Memory B cell (primary cell): ENCODE data around the gene TNFRSF1B.

ENCODE experiments used
- ATAC-seq: fragments of 150-1000 bp; cut with Tn5 transposase; 2 replicates; pipeline ENCODE4 v1.10.0; 2021; ENCODE audit warnings: low read depth, mild to moderate bottlenecking, moderate library complexity
- DNase-seq, 2 donors: peaks; one replicate each; pipeline ENCODE4 v3.0.0; 2022; ENCODE audit warnings: low spot score in 2 of 2
- H3K27ac Mint-ChIP-seq: one replicate; pipeline ENCODE4 v1.8.0; 2022; ENCODE audit warnings: mild to moderate bottlenecking, moderate library complexity, mixed read lengths
- H3K27me3 Mint-ChIP-seq: one replicate; pipeline ENCODE4 v1.8.0; 2022; ENCODE audit warnings: mixed read lengths
- H3K36me3 Mint-ChIP-seq: one replicate; pipeline ENCODE4 v1.8.0; 2022; ENCODE audit warnings: mild to moderate bottlenecking, mixed read lengths
- H3K4me1 Mint-ChIP-seq: one replicate; pipeline ENCODE4 v1.8.0; 2022; ENCODE audit warnings: mixed read lengths
- H3K4me3 Mint-ChIP-seq: one replicate; pipeline ENCODE4 v1.8.0; 2022; ENCODE audit warnings: mild to moderate bottlenecking, moderate library complexity, mixed read lengths
- H3K9me3 Mint-ChIP-seq: one replicate; pipeline ENCODE4 v1.8.0; 2022; ENCODE audit warnings: mixed read lengths

Gene TNFRSF1B

DNA sequence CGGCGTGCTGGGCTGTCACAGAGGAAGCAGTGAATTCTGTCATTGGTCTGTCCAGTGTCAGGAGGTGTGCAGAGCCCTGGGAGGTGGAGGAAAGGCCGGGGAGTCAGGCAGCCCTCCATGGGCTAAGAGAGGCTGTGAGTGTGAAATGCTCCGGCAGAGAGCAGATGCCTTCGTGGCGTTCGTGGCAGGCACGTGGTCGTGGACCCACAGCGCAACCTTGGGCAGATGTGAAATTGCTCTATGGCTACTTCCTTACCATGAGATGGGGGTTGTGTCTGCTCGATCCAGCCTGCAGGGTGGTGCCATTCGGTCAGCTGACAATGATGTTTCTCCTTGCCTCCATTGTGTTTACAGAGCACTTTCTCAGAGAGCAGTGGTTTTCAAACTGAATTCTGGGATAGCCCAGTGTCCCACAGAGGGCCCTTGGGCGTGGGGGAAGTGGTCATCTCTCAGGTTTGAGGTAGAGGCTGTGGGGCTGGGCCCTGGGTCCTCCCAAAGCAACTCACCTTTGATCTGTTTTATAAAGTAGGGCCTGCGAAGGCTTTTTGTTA, 27.9 kb downstream of the TNFRSF1B start:
- peaks cover 23% of the 10 kb centered on the region for H3K4me1 Mint-ChIP-seq
- H3K36me3 Mint-ChIP-seq = peaks cover 43% of the 10 kb centered on the region
- H3K4me3 Mint-ChIP-seq = no peak overlapping the region
- ATAC-seq = no peak
- no peak for DNase-seq
- peak overlapping the region; percentile 81 for H3K27ac Mint-ChIP-seq
- no peaks in the 10 kb centered on the region for H3K9me3 Mint-ChIP-seq
- no peaks in the 10 kb centered on the region for H3K27me3 Mint-ChIP-seq

DNA sequence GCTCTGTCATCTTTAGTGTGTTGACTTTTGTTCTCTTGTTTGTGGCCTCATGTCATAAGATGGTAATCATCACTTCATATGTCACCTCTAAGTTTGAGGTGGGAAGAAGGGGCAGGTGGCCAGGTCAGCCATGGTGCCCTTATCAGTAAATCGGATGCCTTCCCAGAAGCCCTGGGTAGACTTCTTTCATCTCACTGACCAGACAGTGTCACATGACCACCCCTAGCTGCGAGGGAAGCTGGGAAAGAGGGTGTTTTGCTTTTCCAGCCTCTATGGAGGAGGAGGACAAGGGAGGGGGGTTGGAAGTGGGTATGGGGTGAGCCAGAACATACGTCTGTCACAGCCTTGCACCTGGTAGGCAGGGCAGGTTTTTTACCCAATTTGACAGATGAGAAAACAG, 28.6 kb downstream of the TNFRSF1B start:
- Mint-ChIP-seq H3K4me1 (peaks cover 22% of the 10 kb centered on the region), H3K27ac (peak overlapping the region; percentile 16), H3K4me3 (no peak overlapping the region), H3K9me3 (no peaks in the 10 kb centered on the region), H3K36me3 (peaks cover 39% of the 10 kb centered on the region), H3K27me3 (no peaks in the 10 kb centered on the region)
- DNase-seq = no peak
- no peak for ATAC-seq

DNA sequence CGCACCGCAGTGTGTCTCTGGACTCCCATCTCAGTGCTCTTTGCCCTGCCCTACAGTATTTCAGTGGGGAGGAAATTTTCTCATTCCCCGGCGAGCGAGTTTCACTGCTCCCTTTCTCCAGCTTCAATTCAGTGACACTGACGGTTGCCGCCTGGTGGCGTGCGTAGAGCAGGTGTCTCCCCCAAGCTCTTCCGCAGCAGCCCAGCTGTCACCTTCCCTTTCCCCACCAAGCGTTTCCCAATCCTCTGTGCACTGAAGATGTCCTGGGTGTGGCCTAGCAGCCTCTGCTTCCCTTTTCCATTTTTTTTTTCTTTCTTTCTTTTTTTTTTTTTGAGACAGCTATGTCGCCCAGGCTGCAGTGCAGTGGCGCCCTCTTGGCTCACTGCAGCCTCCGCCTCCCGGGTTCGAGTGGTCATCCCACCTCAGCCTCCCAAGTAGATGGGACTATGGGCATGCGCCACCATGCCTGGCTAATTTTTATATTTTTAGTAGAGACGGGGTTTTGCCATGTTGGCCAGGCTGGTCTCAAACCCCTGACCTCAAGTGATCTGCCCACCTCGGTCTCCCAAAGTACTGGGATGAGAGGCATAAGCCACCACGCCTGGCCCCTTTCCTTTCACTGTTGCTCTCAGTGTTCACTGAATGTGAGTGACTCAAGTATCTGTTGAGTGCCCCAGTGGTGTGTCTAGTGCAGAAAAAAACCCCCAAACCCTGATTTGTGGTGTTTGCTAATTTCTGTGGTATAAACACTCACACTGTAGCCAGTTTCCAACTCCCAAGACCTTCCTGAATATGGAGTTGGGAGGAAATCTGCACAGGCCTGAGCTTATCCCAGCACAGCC, 30.1 kb downstream of the TNFRSF1B start:
- no peak for DNase-seq
- Mint-ChIP-seq H3K9me3 (no peaks in the 10 kb centered on the region), H3K36me3 (peaks cover 33% of the 10 kb centered on the region), H3K4me3 (no peak overlapping the region), H3K4me1 (peaks cover 23% of the 10 kb centered on the region), H3K27me3 (no peaks in the 10 kb centered on the region), H3K27ac (no peak overlapping the region)
- ATAC-seq = no peak

DNA sequence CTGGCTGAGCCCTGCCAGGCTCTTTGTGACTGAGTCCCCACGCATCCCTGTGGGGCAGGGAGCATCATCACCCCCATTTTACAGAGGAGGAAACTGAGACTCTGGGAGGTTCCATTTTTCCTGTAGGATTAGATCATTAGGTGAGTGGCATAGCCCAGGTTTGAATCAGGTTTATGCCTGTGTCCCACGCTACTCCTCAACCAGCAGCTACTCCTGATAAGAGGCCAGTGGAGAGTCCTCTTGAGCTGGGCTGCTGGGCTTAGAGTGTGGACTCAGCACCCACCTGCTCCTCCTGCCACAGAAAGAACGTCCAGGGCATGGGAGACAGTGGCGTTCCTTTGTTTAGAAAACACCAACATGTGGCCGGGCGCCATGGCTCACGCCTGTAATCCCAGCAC, 30.7 kb downstream of the TNFRSF1B start:
- no peak for ATAC-seq

DNA sequence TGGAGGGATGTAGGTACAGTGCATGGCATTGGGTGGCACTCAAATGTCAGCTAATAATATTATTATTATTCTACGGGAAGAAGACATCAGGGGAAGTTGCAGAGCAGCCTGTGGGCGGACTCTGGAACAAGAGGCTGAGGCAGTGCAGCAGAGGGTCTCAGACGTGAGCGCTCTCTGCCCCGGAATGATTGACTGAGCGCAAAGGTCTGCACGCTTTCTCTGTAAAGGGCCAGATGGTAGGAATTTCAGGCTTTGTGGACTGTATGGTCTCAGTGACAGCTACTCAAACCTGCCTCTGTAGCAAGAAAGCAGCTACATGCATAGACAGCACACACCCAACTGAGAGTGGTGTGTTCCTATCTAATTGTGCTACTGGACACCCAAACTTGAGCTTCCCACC, 33.4 kb downstream of the TNFRSF1B start:
- no peak overlapping the region for H3K4me3 Mint-ChIP-seq

More for the DNA sequence above, 30.7 kb downstream of the TNFRSF1B start:
- Mint-ChIP-seq H3K27me3 (no peaks in the 10 kb centered on the region), H3K4me1 (peaks cover 27% of the 10 kb centered on the region), H3K27ac (no peak overlapping the region), H3K36me3 (peaks cover 32% of the 10 kb centered on the region), H3K4me3 (no peak overlapping the region), H3K9me3 (no peaks in the 10 kb centered on the region)
- DNase-seq = no peak

DNA sequence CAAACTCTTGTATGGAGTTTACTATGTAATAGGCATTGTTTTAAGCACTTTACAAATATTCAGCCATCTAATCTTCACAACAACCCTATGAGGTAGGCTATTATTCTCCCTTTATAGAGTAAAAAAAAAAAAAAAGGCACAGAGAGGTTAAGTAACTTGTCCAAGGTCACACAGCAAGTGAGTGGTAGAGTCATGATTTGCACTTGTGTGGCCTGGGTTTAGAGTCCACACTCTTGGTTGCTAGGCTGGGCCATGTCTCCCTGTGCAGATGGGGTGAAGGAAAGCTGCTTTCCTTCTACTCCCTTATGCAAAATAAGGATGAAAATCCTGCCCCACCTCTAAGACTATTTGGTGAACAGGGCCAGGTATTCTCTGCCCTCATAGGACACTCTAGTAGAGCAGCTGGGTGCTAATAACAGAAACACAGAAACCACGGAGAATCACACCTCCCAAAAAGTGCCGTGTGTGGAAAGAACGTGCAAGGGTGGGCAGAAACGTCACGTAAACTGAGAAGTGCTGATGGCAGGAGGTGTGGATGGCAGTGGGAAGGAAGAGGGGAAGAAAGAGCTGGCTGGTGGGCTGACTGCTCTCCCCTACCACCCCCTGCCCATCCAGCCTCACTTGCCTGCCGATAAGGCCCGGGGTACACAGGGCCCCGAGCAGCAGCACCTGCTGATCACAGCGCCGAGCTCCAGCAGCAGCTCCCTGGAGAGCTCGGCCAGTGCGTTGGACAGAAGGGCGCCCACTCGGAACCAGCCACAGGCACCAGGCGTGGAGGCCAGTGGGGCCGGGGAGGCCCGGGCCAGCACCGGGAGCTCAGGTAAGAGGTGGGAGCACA, 34.8 kb downstream of the TNFRSF1B start:
- H3K27ac Mint-ChIP-seq = no peak overlapping the region
- ATAC-seq = no peak
- DNase-seq = no peak
- no peaks in the 10 kb centered on the region for H3K27me3 Mint-ChIP-seq
- no peaks in the 10 kb centered on the region for H3K9me3 Mint-ChIP-seq
- H3K36me3 Mint-ChIP-seq = peaks cover 16% of the 10 kb centered on the region
- H3K4me3 Mint-ChIP-seq = peak overlapping the region; percentile 40
- peaks cover 40% of the 10 kb centered on the region for H3K4me1 Mint-ChIP-seq

More for the DNA sequence above, 33.4 kb downstream of the TNFRSF1B start:
- Mint-ChIP-seq H3K9me3 (no peaks in the 10 kb centered on the region), H3K27ac (no peak overlapping the region), H3K36me3 (peaks cover 18% of the 10 kb centered on the region), H3K4me1 (peaks cover 43% of the 10 kb centered on the region), H3K27me3 (no peaks in the 10 kb centered on the region)
- no peak for ATAC-seq
- no peak for DNase-seq

DNA sequence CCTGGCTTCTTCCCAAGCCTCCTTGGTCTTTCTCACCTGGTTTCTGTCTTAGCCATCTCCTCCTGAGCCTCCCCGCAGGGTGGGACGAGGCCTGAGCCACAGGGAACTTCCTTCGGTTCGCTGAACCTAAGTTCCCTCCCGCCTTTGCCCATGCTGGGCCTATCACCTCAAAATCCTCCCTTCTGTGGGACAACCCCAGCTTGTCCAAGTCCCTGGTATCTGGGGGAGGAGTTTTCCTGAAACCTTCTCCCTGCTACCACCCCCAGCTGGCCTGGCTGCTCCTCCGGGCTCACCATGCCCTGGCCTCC, 35.4 kb downstream of the TNFRSF1B start:
- no peak for DNase-seq
- H3K4me3 Mint-ChIP-seq = peak overlapping the region; percentile 9
- H3K9me3 Mint-ChIP-seq = no peaks in the 10 kb centered on the region
- H3K27me3 Mint-ChIP-seq = no peaks in the 10 kb centered on the region
- no peak for ATAC-seq
- H3K27ac Mint-ChIP-seq = peak overlapping the region; percentile 40
- peaks cover 40% of the 10 kb centered on the region for H3K4me1 Mint-ChIP-seq
- H3K36me3 Mint-ChIP-seq = peaks cover 14% of the 10 kb centered on the region

DNA sequence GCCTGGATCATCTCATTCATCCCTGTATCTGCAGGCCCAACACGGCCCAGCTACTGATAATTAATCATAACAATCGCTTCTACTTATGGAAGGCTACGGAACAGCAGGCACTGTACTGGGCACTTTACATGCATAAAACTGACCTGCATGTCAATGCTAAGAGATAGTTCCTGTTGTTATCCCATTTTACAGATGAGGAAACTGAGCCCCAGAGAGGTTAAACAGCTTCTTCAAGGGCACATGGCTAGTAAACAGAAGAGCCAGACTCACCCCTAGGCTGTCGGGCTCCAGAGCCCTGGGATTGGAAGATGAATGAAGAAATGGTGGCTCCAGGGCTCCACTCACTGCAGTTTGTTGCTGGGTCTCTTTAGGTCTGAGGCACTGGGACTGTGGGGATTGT, 35.8 kb downstream of the TNFRSF1B start:
- H3K36me3 Mint-ChIP-seq = peaks cover 14% of the 10 kb centered on the region
- H3K27me3 Mint-ChIP-seq = no peaks in the 10 kb centered on the region
- H3K4me3 Mint-ChIP-seq = peak overlapping the region; percentile 9
- H3K4me1 Mint-ChIP-seq = peaks cover 38% of the 10 kb centered on the region
- DNase-seq (no peak), ATAC-seq (no peak)
- no peaks in the 10 kb centered on the region for H3K9me3 Mint-ChIP-seq
- peak overlapping the region; percentile 40 for H3K27ac Mint-ChIP-seq

DNA sequence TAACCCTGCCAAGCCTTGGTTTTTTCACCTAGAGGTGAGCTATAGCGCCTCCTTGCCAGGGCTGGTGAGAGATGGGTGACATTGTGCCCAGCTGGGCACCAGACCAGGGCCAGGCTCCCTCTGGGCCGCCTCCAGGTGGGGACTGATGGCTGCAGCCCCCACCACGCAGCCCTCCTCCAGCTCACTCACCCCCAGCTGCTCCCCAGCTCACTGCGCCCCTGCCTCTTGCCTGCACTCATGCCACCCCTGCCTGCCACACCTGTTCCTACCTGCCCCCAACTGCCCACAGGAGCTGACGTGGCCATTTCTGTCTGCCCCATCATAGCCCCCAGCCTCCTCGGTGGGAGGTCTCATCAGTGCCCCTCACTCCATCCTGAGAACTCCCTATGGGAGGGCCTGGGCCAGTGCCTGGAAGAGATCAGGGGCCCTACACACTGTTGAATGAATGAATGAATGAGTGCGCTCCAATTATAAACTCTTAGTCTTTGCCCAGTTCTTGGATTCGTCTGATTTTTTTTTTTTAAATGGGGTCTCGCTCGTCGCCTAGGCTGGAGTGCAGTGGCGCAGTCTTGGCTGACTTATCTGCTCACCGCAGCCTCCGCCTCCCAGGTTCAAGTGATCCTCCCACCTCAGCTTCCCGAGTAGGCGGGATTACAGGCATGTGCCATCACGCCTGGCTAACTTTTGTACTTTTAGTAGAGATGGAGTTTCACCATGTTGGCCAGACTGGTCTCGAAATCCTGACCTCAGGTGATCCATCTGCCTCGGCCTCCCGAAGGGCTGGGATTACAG, 36.6 kb downstream of the TNFRSF1B start:
- H3K4me1 Mint-ChIP-seq = peaks cover 39% of the 10 kb centered on the region
- DNase-seq (no peak), ATAC-seq (no peak)
- H3K27ac Mint-ChIP-seq = peak overlapping the region; percentile 86
- H3K27me3 Mint-ChIP-seq = no peaks in the 10 kb centered on the region
- no peaks in the 10 kb centered on the region for H3K9me3 Mint-ChIP-seq
- H3K36me3 Mint-ChIP-seq = peaks cover 12% of the 10 kb centered on the region
- H3K4me3 Mint-ChIP-seq = peak overlapping the region; percentile 39

DNA sequence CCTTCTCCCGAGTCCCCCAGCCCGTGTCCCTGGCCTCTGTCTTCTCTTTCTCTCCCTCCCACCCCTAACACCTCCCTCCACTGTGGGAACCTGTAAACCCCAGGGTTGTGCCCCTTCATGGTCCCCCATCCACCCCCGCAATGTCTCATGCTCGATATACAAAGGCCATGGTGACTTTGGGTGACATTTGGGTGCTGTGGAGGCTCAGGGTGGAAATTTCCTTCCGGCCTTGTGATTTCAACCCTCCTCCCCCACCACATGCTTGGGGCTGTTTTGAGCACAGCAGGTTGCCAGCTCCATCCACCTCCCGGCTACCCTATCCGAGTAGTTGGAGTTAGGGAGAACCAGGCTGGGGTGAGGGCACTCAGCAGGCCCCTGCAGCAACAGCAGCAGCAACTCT, 37.3 kb downstream of the TNFRSF1B start:
- Mint-ChIP-seq H3K27ac (peak overlapping the region; percentile 86), H3K4me1 (peaks cover 46% of the 10 kb centered on the region), H3K27me3 (no peaks in the 10 kb centered on the region), H3K36me3 (peaks cover 12% of the 10 kb centered on the region), H3K9me3 (no peaks in the 10 kb centered on the region), H3K4me3 (peak overlapping the region; percentile 54)
- peak; percentile 54 for ATAC-seq
- DNase-seq = no peak

DNA sequence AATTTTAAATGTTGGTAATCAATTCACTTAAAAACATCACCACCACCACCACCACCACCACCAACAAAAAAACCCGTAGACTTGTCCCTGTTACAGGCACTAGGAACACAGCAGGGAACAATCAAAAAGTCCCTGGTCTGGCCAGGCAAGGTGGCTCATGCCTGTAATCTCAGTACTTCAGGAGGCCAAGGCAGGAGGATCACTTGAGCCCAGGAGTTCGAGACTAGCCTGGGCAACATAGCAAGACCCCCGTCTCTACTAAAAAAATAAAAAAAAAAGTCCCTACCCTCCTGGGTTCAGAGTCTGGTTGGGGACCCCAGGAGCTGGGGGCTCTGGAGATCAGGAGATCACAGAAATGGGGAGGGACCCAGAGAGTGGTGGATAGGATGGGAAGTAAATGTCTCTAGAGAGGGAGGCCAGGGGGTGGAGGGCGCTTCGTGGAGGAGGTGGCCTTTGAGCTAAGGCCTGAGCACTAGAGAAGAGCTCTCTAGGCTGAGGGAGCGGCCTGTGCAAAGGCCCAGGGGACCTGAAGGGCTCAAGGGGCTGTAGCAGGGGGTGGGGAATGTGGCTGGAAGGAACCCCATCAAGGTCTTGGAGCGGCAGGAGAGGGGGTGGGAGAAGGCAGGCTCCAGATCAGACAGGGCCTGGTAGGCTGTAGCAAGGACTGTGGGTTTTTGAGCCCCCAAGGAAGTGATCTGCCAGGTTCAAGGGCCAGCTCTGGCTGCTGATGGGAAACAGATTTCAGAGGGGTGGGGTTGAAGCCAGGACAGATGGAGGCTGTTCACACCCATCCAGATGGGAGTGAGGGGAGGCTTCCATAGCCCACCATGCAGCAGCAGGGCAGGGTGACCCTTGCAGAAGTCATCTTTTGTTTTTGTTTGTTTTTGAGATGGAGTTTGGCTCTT, 38.2 kb downstream of the TNFRSF1B start:
- H3K4me3 Mint-ChIP-seq = no peak overlapping the region
- DNase-seq (no peak), ATAC-seq (no peak)
- H3K9me3 Mint-ChIP-seq = no peaks in the 10 kb centered on the region
- H3K27ac Mint-ChIP-seq = peak overlapping the region; percentile 86
- no peaks in the 10 kb centered on the region for H3K27me3 Mint-ChIP-seq
- peaks cover 54% of the 10 kb centered on the region for H3K4me1 Mint-ChIP-seq
- peaks cover 12% of the 10 kb centered on the region for H3K36me3 Mint-ChIP-seq

DNA sequence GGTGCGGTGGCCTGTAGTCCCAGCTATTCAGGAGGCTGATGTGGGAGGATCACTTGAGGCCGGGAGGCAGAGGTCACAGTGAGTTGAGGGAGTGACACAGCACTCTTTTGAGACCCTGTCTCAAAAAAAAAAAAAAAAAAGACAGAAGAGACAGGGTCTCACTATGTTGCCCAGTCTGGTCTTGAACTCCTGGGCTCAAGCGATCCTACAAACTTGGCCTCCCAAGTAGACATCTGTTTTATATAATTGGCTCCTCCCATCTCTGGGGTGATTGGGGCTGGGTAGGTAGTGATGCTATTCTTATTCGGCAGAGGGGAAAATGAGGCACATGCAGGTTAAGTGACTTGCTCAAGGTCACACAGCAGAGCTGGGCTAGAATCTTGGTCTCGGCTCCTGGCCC, 39.4 kb downstream of the TNFRSF1B start:
- Mint-ChIP-seq H3K4me3 (no peak overlapping the region), H3K4me1 (peaks cover 65% of the 10 kb centered on the region), H3K27ac (peak overlapping the region; percentile 2), H3K27me3 (no peaks in the 10 kb centered on the region), H3K9me3 (no peaks in the 10 kb centered on the region), H3K36me3 (peaks cover 12% of the 10 kb centered on the region)
- no peak for DNase-seq
- ATAC-seq = no peak
